ENCODE data around the gene COX19.
"Not testable (repeated sequence)": the region's sequence is repeated elsewhere in the genome, so short reads cannot be mapped to it uniquely, and the experiment has no call there.

Gene COX19

GRCh38 chr7:976901-977325 lies 1.6 kb upstream of the COX19 start:
- DNase-seq: no peak

- DNase-seq: no peak
Observed at GRCh38 chr7:975702-976473, 539 bp upstream of the COX19 start.

- DNase-seq: no peak
Observed at GRCh38 chr7:974172-974571, 1.2 kb downstream of the COX19 start.

GRCh38 chr7:973312-973711 lies 2.0 kb downstream of the COX19 start:
- DNase-seq: no peak

- no peak for DNase-seq
Observed at GRCh38 chr7:972676-973309, 2.6 kb downstream of the COX19 start.

GRCh38 chr7:972110-972509 lies 3.2 kb downstream of the COX19 start:
- no peak for DNase-seq

GRCh38 chr7:970744-971143 lies 4.6 kb downstream of the COX19 start:
- no peak for DNase-seq

- DNase-seq: no peak
Observed at GRCh38 chr7:969403-969802, 5.9 kb downstream of the COX19 start.

- no peak for DNase-seq
Observed at GRCh38 chr7:968205-969105, 6.9 kb downstream of the COX19 start.

- DNase-seq: no peak
Observed at GRCh38 chr7:967361-968082, 7.8 kb downstream of the COX19 start.

GRCh38 chr7:966291-967069 lies 8.9 kb downstream of the COX19 start:
- no peak for DNase-seq

GRCh38 chr7:964401-965231 lies 10.7 kb downstream of the COX19 start:
- DNase-seq: no peak

- DNase-seq: no peak
Observed at GRCh38 chr7:963236-964078, 11.9 kb downstream of the COX19 start.

GRCh38 chr7:962401-963081 lies 12.8 kb downstream of the COX19 start:
- DNase-seq: no peak

- no peak for DNase-seq
Observed at GRCh38 chr7:961546-962400, 13.6 kb downstream of the COX19 start.

GRCh38 chr7:960972-961371 lies 14.4 kb downstream of the COX19 start:
- DNase-seq: not testable (repeated sequence)

- no peak for DNase-seq
Observed at GRCh38 chr7:960269-960871, 15.0 kb downstream of the COX19 start.

- DNase-seq: not testable (repeated sequence)
Observed at GRCh38 chr7:959740-960139, 15.6 kb downstream of the COX19 start.
